ELR (cell line): ENCODE measurements around the gene XAF1.
"Not testable (repeated sequence)": the region's sequence is repeated elsewhere in the genome, so short reads cannot be mapped to it uniquely, and the experiment has no call there.

Source experiments
- DNase-seq: peaks from one replicate; pipeline ENCODE4 v3.0.0-alpha.2; 2015; ENCODE audit warnings: low read depth

XAF1 gene

GRCh38 chr17:6755731-6756184 lies at the start of gene XAF1:
TSS of gene XAF1 (plus strand) at chr17:6756046. CDS start at chr17:6756079, 33 bp downstream.
- DNase-seq = peak; percentile 63

DNA sequence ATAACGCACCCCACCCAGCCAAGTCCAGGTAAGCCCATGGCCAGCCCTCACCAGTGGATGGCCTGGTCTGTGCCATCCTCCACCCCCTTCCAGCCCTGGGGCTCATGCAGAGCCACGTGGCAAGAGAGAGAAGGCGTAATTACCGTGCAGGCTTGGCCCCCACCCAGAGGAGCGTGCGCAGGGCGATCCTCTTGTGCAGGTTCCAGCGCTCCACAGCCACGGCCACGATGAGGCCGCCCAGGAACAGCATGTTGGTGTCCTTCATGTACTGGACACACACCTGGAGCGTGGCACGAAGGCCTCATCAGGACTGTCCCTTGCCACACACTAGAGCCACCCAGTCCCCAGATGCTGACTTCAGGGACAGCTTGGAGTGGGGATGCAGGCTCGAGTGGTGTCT lies 49.3 kb upstream of the XAF1 start:
- no peak for DNase-seq

DNA sequence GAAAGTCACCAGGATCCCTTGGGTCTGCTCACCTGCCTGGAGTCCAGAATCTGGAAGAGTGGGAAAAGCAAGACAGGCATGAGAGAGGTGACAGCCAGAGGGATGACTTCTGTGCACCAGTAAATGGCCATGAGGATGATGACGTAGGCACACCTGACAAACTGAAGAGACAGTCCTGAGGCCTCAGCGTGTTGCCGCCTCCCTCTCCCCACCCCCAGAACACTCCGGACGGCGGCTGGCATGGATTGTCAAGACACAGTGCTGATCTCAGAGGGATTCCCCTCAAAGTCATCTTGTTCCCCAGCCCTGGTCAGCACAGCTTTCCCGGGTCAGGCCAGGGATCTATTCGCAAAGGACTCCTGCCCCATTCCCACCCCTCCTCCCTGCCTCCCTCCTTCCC lies 48.9 kb upstream of the XAF1 start:
- DNase-seq = no peak

DNA sequence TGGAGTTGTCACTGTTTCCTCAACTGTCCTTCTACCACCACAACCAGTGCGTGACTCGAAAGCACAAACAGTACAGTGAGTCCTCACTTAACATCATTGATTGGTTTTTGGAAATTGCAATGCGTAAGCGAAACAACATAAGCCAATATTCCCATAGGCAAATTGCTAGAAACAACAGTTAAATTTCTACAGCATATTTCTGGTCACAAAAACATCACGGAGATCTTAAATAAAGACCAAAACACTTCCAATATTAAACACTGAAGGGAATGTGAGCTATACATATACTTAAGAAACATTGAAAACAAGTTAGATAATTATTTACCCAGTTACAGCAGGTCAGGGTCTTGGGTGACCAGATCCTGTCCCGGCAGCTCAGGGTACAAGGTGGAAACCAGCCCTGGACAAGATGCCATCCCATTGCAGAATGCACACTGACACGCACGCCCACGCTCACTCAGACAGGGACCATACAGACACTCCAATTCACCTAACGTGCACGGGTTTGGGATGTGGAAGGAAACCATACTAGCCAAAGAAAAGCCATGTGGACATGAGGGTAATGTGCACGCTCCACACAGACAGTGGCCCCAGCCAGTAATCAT lies 47.4 kb upstream of the XAF1 start:
- no peak for DNase-seq

GRCh38 chr17:6710317-6710716 lies 45.5 kb upstream of the XAF1 start:
- DNase-seq = no peak

DNA sequence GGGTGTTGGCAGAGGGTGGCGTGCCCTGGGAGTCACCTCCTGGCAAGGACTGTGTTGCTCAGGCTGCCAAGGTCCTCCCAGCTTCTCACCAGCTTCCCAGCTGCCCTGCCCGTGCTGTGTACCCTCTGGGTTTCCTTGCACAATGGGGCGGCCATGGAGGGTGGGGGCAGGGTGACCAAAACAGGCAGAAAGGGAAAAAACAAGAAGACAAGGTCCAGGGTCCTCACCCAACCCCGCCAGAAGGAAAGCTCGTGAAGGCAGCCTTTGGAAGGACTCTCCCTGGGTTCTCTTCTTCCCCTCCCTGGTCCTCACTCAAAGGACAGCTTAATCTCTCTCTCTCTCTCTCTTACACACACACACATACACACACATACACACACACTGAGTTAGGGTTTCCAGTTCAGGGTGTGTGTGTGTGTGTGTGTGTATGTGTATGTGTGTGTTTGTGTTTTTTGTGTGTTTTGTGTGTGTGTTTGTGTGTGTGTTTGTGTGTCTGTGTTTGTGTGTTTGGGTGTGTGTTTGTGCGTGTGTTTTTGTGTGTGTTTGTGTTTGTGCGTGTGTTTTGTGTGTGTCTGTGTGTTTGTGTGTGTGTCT lies 44.7 kb upstream of the XAF1 start:
- DNase-seq = no peak

DNA sequence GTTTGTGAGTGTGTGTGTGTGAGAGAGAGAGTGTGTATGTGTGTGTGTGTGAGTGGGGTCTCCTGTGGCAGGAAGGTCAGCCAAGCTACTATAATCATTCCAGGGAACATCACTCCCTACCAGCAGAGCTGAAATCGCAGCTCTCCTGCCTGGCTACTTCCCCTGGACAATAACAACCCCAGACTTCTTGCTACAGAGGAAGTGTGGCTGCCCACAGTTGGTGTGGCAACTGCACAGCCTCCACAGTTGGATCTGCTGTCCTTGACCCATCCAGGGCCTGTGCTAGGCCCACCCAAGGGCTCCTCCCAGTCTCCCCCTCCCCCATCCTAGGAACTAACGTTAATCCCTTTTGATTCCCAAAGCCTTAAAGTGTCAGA lies 44.2 kb upstream of the XAF1 start:
- no peak for DNase-seq

DNA sequence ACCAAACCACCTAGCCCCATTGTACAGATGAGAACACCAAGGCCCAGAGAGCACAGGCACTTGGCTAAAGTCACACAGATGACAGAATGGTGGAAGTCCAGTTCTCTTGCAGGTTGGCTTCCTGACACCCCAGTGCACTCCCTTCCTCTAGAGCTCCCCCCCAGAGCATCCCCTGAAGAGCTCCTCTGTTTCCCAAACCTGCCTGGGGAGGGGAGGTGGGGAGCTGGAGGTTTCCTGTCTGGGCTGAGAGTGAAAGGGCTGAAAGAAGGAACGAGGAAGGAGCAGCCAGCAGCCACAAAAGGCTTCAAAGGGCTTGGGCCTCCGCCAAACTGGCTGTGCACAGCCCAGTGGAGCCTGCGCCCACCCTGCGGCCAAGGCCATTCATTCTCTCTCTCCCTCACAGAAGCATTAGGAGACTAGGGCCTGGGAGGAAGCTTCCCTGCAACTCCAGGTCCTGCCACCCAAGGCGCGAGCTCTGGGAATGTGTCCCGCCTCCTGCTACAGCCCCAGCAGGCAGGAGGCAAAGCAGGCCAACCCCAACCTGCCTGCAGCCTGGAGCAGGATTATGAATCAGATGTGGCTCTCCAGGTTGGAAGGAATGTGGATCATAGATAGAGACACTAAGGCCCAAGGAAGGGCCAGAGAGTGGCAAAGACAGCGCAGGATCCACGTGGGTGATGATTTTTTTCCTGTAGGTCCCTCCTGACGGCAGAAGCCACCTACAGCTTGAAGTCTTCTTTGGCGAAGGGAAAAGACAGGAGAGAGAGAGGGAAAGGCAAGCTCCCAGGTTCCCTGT lies 43.6 kb upstream of the XAF1 start:
- DNase-seq = no peak

DNA sequence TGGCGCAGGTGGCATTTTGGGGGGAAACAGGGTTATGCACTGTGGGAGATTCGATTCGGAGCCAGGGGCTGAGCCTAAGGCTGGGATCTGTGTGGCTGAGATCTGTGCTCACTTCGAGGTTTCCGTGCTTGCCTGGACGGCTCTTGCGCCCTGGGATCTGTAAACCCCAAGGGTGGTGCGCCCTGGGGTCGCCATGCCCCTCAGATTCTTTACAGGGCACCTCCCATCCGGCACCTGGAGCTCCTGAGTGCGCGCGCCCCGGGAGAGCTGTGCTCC lies 43.1 kb upstream of the XAF1 start:
- DNase-seq = no peak

GRCh38 chr17:6713130-6713917 lies 42.5 kb upstream of the XAF1 start, which contains the start of gene SLC13A5:
TSS of gene SLC13A5 (minus strand) at chr17:6713369. CDS start at chr17:6713333, 36 bp downstream.
- peak; percentile 63 for DNase-seq

- no peak for DNase-seq
These were observed 42.0 kb upstream of the XAF1 start for GRCh38 chr17:6713918-6714271.

- no peak for DNase-seq
These were observed 41.5 kb upstream of the XAF1 start for GRCh38 chr17:6714315-6714874.

DNA sequence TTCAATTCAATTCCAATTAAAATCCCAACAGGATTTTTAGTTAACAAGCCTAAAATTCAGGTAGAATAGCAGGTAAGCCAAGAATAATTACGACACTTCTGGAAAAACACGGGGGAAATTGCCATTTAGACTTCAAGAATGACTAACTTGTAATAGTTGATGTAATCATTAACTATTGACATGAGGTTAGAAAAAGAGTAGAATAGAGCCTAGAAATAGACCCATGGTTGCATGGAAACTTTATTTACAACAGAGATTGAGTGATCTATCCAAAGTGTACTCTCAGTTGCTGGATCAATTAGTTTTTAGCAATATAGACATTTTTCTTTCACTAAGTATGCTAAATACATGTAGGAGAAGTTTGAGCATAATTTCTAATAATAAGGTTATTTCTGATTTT lies 39.1 kb upstream of the XAF1 start:
- DNase-seq = no peak

- DNase-seq = no peak
These were observed 34.1 kb upstream of the XAF1 start for GRCh38 chr17:6721744-6722143.

DNA sequence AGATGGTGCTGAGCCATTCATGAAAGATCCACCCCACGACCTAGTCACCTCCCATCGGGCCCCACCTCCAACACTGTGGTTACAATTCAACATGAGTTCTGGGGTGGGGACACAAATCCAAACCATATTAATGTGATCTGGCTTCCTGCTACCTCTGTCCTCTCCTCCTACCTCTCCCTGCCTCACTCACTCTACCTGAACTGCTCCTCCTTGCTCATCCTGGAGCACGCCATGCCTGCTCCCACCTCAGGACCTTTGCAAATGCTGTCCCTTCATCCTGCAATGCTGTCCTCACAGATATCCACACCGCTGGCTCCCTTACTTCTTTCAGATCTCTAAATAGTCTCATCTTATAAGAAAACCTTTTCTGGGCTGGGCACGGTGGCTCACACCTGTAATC lies 31.8 kb upstream of the XAF1 start:
- no peak for DNase-seq

- DNase-seq = no peak
These were observed 26.3 kb upstream of the XAF1 start for GRCh38 chr17:6729531-6729930.

DNA sequence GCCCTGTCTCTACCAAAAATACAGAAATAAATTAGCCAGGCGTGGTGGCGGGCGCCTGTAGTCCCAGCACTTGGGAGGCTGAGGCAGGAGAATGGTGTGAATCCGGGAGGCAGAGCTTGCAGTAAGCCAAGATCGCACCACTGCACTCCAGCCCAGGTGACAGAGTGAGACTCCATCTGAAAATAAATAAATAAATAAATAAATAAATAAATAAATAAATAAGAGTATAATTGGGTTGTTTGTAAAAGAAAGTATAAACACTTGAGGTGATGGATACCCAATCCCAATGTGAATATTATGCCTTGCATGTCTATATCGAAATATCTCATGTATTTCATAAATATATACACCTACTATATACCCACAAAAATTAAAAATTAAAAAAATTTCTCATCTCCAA lies 9.2 kb upstream of the XAF1 start:
- not testable (repeated sequence) for DNase-seq

DNA sequence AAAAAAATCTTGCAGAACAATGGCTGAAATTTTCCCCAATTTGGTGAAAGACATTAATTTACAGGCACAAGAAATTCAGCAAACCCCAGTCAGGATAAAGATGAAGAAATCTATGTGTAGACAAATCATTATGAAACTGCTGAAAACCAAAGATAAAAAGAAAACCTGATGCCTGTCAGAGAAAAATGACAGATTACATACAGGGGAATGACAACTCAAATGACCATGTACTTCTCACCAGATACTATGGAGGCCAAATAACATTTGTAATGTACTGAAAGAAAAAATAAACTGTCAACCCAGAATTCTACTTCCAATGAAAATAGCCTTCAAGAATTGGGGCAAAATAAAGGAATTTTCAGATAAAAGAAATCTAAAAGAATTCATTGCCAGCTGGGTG lies 7.2 kb upstream of the XAF1 start:
- DNase-seq = no peak

DNA sequence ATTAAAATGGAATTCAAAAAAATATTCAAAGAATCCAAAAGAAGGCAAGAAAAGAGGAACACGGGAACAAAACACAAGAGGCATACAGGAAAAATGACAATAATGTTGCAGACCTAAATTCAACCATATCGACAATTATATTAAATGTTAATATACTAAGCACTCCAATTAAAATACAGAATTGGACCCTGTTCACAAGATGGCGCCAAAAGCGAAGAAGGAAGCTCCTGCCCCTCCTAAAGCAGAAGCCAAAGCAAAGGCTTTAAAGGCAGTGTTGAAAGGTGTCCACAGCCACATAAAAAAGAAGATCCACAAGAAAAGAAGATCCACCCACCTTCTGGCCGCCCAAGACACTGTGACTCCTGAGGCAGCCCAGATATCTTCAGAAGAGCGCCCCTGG lies 6.3 kb upstream of the XAF1 start:
- DNase-seq = peak; percentile 44

- peak; percentile 99 for DNase-seq
These were observed 3.6 kb upstream of the XAF1 start for GRCh38 chr17:6752068-6752909.

GRCh38 chr17:6753006-6753445 lies 2.8 kb upstream of the XAF1 start:
- peak; percentile 84 for DNase-seq
